Measurements from ENCODE around the gene DOCK7.
"Not testable (repeated sequence)": the region's sequence is repeated elsewhere in the genome, so short reads cannot be mapped to it uniquely, and the experiment has no call there.

The DOCK7 gene

DNA sequence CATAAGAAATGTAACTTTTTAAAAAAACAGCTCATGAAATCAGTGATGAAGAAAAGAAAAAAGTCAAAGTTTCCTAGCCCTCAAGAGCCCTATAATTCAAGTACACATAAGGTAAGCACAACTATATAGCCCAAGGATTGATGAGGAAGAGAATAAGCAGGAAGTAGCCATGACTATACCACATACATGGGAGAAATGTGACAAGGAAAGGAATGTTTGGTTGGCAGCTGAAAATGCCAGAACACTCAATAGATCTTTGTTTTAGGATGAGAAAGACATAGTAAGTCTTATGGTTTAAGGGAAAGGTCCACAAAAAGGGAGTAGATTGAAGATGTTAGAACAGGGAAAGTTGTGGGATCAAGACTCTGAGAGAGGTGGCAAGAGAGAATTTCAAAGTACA is 5.7 kb downstream of the DOCK7 start:
- DNase-seq (ENCODE audit: low spot score in 2 of 2) (no peak), ATAC-seq (ENCODE audit: low read depth) (no peak)
- H3K4me1 Mint-ChIP-seq: peaks cover 6% of the 10 kb centered on the region
- H3K27ac Mint-ChIP-seq: no peak overlapping the region
- H3K27me3 Mint-ChIP-seq: no peaks in the 10 kb centered on the region
- no peak overlapping the region for H3K4me3 Mint-ChIP-seq
- H3K9me3 Mint-ChIP-seq: peaks cover 1% of the 10 kb centered on the region
- H3K36me3 Mint-ChIP-seq: peaks cover 2% of the 10 kb centered on the region

DNA sequence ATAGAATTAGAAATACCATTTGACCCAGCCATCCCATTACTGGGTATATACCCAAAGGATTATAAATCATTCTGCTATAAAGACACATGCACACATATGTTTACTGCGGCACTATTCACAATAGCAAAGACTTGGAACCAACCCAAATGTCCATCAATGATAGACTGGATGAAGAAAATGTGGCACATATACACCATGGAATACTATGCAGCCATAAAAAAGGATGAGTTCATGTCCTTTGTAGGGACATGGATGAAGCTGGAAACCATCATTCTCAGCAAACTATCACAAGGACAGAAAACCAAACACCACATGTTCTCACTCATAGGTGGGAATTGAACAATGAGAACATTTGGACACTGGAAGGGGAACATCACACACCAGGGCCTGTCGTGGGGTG is 7.2 kb downstream of the DOCK7 start:
- H3K27ac Mint-ChIP-seq: not testable (repeated sequence)

DNA sequence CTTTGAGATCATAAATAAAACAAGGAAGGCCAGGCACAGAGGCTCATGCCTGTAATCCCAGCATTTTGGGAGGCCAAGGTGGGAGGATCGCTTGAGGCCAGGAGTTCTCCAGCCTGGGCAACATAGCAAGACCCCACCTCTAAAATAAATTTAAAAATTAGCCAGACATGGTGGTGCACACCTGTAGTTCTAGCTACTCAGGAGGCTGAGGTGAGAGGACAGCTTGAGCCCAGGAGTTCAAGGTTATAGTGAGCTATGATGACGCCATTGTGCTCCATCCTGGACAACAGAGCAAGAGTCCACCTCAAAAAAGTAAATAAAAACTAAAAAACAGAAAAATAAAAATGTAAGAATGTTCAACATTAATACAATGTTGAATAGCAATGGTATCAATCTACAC is 10.4 kb downstream of the DOCK7 start:
- not testable (repeated sequence) for H3K4me3 Mint-ChIP-seq; H3K9me3 Mint-ChIP-seq; DNase-seq (ENCODE audit: low spot score in 2 of 2); H3K36me3 Mint-ChIP-seq; H3K4me1 Mint-ChIP-seq; H3K27ac Mint-ChIP-seq; ATAC-seq (ENCODE audit: low read depth); H3K27me3 Mint-ChIP-seq

More for the DNA sequence above, 7.2 kb downstream of the DOCK7 start:
- not testable (repeated sequence) for H3K27me3 Mint-ChIP-seq; H3K36me3 Mint-ChIP-seq; H3K9me3 Mint-ChIP-seq; DNase-seq (ENCODE audit: low spot score in 2 of 2); H3K4me3 Mint-ChIP-seq; ATAC-seq (ENCODE audit: low read depth); H3K4me1 Mint-ChIP-seq

DNA sequence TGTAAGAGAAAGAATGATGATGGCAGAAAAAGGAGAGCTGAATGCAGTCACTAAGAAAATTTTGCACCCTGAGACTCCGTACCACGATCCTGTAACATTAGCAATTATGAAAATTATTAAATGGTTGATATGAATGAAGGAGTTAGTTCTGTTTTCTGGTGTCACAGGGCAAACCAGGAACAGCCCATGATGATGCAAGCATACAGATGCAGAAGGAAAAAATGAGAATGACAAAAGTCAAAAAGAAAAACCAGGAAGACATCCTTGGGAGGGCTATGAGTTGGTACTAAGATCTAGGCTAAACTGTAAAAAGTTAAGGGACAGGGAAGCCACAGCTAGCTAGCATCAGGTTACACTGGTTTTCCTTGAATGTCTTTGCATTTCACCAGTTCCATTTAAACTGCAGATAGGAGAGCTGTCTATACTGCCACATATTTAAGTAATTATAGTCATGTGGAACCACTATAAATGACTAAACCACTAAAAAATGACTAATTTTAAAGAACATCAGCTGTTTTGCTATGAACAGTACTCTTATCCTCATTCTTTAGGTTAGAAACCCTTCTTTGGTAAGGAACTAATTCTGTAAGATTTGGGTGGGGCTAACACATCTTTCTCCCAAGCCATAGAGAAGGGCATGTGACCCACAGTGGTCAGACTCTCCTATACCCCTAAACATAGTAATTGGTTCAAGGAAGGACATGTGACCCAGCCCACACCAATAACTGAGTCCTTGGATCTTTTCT is 11.4 kb downstream of the DOCK7 start:
- Mint-ChIP-seq H3K36me3 (peaks cover 5% of the 10 kb centered on the region), H3K27ac (no peak overlapping the region), H3K4me3 (no peak overlapping the region), H3K9me3 (peaks cover 1% of the 10 kb centered on the region), H3K4me1 (peaks cover 4% of the 10 kb centered on the region), H3K27me3 (no peaks in the 10 kb centered on the region)
- DNase-seq (ENCODE audit: low spot score in 2 of 2) (no peak), ATAC-seq (ENCODE audit: low read depth) (no peak)

DNA sequence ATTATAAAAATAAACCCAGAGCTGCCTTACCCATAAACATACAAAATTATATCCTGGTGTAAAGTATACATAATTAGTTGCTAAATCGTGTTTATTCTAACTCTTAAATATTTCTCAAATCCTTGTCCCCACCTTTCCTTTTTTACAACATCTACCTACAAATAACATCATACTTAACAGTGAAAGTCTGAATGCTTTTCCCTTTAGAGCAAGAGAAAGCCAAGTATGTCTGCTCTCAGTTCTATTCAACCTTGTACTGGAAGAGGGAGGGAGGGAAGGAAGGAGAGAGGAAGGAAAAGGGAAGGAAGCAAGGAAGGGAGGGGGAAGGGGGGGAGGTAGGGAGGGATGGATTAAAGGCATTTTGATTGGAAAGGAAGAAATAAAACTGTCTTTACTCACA is 14.6 kb downstream of the DOCK7 start:
- H3K27ac Mint-ChIP-seq: no peak overlapping the region
- peaks cover 6% of the 10 kb centered on the region for H3K4me1 Mint-ChIP-seq
- ATAC-seq (ENCODE audit: low read depth): no peak
- DNase-seq (ENCODE audit: low spot score in 2 of 2): no peak
- peaks cover 3% of the 10 kb centered on the region for H3K36me3 Mint-ChIP-seq
- H3K9me3 Mint-ChIP-seq: no peaks in the 10 kb centered on the region
- H3K4me3 Mint-ChIP-seq: no peak overlapping the region
- H3K27me3 Mint-ChIP-seq: no peaks in the 10 kb centered on the region

DNA sequence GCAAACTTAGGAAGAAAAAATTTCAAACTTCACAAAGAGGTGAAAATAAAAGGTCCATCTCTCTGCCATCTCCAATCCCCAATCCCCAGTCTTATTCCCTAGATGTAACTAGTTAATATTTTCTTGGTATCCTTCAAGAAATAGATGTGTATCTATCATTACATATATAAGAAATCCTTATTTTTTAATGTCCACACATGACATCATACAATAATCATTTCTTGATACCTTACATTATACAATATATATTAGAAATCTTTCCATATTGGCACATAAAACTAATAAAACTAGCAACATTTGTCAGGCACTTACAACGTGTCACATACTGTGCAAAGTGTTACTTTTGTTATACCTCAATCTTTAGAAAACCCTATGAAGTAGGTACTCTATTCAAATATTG is 16.2 kb downstream of the DOCK7 start:
- H3K4me3 Mint-ChIP-seq: no peak overlapping the region

DNA sequence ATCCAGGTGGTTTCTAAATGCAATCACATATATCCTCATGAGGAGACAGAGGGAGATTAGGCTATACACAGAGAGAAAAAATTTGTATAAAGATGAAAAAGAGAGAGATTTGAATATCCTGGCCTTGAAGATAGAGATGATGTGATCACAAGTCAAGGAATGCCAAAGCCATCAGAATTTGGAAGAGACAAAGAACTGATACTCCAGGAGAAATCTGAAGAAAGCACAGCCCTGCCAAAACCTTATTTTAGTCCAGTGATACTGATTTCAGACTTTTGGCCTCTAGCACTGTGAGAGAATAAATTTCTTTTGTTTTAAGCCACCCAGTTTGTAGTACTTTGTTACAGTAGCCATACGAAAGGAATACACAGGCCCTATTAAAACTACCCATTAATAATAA is 33.4 kb downstream of the DOCK7 start:
- no peaks in the 10 kb centered on the region for H3K27me3 Mint-ChIP-seq
- ATAC-seq (ENCODE audit: low read depth): no peak
- peaks cover 14% of the 10 kb centered on the region for H3K36me3 Mint-ChIP-seq

More for the DNA sequence above, 16.2 kb downstream of the DOCK7 start:
- Mint-ChIP-seq H3K27ac (no peak overlapping the region), H3K27me3 (no peaks in the 10 kb centered on the region), H3K4me1 (peaks cover 8% of the 10 kb centered on the region), H3K9me3 (no peaks in the 10 kb centered on the region), H3K36me3 (peaks cover 3% of the 10 kb centered on the region)
- DNase-seq (ENCODE audit: low spot score in 2 of 2) (no peak), ATAC-seq (ENCODE audit: low read depth) (no peak)

DNA sequence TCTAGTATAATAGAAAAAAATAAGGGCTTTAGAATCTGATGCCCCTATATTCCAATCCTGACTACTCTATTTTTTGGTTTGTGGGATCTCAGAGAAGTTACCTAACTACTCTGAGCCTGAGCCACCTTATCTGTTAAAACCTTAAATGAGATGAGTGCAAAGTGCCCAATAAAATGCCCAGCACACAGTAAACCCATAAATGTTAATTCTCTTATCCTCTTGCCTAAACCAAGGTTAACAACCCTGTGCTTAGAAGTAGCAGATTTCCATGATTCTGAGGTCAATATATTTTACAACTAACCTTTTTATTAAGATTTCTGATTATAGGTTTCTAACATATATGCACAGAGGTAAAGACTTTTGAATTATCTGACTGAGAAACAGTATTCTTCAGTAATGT is 35.8 kb downstream of the DOCK7 start:
- Mint-ChIP-seq H3K27ac (no peak overlapping the region), H3K36me3 (peaks cover 14% of the 10 kb centered on the region), H3K27me3 (no peaks in the 10 kb centered on the region), H3K4me3 (no peak overlapping the region), H3K4me1 (no peaks in the 10 kb centered on the region), H3K9me3 (no peaks in the 10 kb centered on the region)
- no peak for DNase-seq (ENCODE audit: low spot score in 2 of 2)
- no peak for ATAC-seq (ENCODE audit: low read depth)

More for the DNA sequence above, 33.4 kb downstream of the DOCK7 start:
- peaks cover 3% of the 10 kb centered on the region for H3K4me1 Mint-ChIP-seq
- no peaks in the 10 kb centered on the region for H3K9me3 Mint-ChIP-seq
- H3K4me3 Mint-ChIP-seq: no peak overlapping the region
- DNase-seq (ENCODE audit: low spot score in 2 of 2): no peak
- H3K27ac Mint-ChIP-seq: no peak overlapping the region

DNA sequence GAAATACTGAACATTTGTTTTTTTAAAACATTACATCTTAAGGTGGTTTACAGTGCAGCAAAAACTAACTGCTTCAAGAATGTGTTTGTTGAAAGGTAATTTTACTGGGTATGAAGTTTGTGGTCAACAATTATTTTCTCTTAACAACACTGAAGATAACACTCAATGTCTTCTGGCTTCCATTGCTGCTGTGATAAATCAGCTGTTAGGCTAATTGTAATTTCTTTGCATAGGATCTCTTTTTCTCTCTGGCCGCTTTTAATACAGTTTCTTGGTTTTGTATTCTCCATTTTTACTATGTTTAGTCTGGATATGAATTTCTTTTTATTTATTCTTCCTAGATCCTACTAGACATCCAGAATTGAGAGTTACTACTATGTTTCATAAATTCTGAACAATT is 44.9 kb downstream of the DOCK7 start:
- Mint-ChIP-seq H3K4me3 (no peak overlapping the region), H3K36me3 (peaks cover 26% of the 10 kb centered on the region), H3K27ac (no peak overlapping the region), H3K27me3 (no peaks in the 10 kb centered on the region), H3K4me1 (no peaks in the 10 kb centered on the region), H3K9me3 (no peaks in the 10 kb centered on the region)
- ATAC-seq (ENCODE audit: low read depth) (no peak), DNase-seq (ENCODE audit: low spot score in 2 of 2) (no peak)

DNA sequence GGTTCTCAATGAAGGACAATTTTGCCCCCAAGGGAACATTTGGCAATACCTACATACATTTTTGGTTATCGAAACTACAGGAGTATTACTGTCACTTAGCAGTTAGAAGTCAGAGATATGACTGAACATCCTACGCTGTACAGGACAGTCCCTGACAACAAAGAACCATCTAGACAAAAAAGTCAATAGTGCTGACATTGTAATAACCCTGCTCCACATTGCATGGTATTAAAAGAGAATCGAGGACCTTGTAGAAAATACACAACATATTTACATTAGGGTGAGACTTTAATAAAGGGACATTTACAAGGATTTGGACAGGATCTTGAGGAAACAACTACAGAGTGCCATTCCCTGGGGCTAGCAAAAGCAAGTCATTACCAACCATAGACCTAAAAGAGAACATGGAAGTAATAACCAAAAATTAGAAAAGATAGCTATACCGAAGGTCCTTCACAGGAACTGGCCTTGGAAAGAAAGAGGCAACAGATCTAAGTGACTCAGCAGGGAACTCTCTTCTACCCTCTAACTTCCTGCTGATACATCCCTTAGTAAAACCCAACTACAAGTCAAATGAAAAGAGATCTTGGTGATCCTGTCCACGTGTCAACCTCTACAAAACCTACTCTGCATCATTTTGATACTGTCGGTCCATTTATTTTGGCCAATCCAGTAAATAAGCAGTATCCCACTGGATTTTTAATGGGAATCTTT is 50.6 kb downstream of the DOCK7 start:
- no peak for ATAC-seq (ENCODE audit: low read depth)
- no peak overlapping the region for H3K27ac Mint-ChIP-seq

DNA sequence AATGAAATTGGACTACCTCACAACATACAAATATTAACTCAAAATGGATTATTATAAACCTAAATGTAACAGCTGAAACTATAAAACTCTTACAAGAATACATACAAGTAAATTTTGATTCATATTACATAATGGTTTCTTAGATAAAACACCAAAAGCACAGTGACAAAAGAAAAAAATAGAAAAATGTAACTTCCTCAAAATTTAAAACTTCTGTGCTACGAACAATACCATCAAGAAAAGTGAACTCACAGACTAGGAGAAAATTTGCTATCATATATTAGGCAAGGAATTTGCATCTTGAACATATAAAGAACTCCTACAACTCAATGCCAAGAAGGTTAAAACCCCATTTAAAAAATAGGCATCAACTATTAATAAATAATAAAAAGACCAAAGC is 59.7 kb downstream of the DOCK7 start:
- Mint-ChIP-seq H3K27me3 (no peaks in the 10 kb centered on the region), H3K9me3 (peaks cover 1% of the 10 kb centered on the region), H3K4me3 (no peak overlapping the region), H3K4me1 (peaks cover 11% of the 10 kb centered on the region), H3K27ac (no peak overlapping the region), H3K36me3 (peaks cover 20% of the 10 kb centered on the region)
- no peak for DNase-seq (ENCODE audit: low spot score in 2 of 2)
- ATAC-seq (ENCODE audit: low read depth): no peak

More for the DNA sequence above, 50.6 kb downstream of the DOCK7 start:
- no peak for DNase-seq (ENCODE audit: low spot score in 2 of 2)
- H3K4me1 Mint-ChIP-seq: no peaks in the 10 kb centered on the region
- H3K36me3 Mint-ChIP-seq: peaks cover 19% of the 10 kb centered on the region
- no peaks in the 10 kb centered on the region for H3K27me3 Mint-ChIP-seq
- H3K9me3 Mint-ChIP-seq: peaks cover 3% of the 10 kb centered on the region
- H3K4me3 Mint-ChIP-seq: no peak overlapping the region

DNA sequence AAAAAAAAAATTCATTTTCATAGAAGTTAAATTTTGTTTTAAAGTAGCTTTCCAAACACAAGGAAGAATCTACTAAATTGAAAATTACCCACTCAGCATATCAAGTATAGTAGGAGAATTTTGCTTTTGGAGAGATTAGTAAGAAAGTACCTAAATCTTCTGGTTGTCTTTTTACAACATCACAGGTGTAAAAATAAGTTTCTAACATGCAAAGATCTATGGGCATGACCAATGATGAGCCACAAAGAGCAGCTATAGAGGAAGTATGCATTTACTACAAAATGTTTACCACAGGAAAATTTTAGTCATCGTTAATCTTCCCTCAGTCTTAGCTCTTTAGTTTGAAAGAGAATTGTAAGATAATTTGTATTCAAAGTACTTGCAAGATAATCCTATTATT is 62.8 kb downstream of the DOCK7 start:
- peaks cover 11% of the 10 kb centered on the region for H3K4me1 Mint-ChIP-seq
- H3K9me3 Mint-ChIP-seq: no peaks in the 10 kb centered on the region
- DNase-seq (ENCODE audit: low spot score in 2 of 2): no peak
- H3K36me3 Mint-ChIP-seq: peaks cover 10% of the 10 kb centered on the region
- ATAC-seq (ENCODE audit: low read depth): peak; percentile 64
- H3K4me3 Mint-ChIP-seq: peak overlapping the region; percentile 27
- no peaks in the 10 kb centered on the region for H3K27me3 Mint-ChIP-seq
- peak overlapping the region; percentile 35 for H3K27ac Mint-ChIP-seq

DNA sequence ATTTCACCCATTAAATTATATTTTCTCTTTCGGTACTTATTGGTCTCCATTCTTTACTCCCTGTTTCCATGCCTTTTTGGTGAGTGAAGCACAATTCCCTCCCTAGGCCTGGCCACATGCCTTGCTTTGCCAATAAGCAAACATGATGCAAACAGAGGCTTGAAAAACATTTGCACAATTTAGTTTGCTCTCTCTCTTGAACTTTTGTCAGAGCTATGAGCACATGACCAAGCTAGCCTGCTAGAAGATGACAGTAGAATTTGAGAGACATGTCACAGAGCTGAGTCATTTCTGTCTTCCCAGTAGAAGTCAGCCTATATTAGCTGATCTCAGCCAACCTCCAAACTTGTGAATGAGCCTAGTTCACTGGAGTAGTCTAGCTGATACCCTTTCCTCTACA is 66.3 kb downstream of the DOCK7 start:
- DNase-seq (ENCODE audit: low spot score in 2 of 2): no peak
- no peak overlapping the region for H3K27ac Mint-ChIP-seq
- peaks cover 14% of the 10 kb centered on the region for H3K36me3 Mint-ChIP-seq
- H3K4me3 Mint-ChIP-seq: no peak overlapping the region
- ATAC-seq (ENCODE audit: low read depth): no peak
- no peaks in the 10 kb centered on the region for H3K9me3 Mint-ChIP-seq
- no peaks in the 10 kb centered on the region for H3K27me3 Mint-ChIP-seq
- H3K4me1 Mint-ChIP-seq: peaks cover 4% of the 10 kb centered on the region

DNA sequence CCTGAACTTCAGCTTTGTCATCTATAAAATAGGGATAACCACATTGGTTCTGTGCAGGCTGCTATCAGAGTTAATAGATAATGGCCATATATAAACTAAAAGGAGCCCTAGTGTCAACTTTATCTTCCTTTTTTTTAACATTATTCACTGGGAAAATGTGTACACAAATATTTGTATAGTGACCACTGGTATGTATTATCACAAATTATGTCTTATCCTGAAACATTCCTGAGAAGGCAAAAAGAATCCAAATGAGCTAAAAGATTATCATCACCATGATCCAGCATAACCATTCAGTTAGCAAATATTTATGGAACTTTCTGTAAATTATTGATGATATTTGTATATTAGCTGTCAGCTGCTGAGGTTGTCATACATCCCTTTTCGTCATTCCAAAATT is 74.3 kb downstream of the DOCK7 start:
- Mint-ChIP-seq H3K27me3 (no peaks in the 10 kb centered on the region), H3K4me1 (peaks cover 10% of the 10 kb centered on the region), H3K27ac (peak overlapping the region; percentile 70), H3K36me3 (peaks cover 2% of the 10 kb centered on the region), H3K4me3 (peak overlapping the region; percentile 77), H3K9me3 (no peaks in the 10 kb centered on the region)
- DNase-seq (ENCODE audit: low spot score in 2 of 2) (no peak), ATAC-seq (ENCODE audit: low read depth) (no peak)

DNA sequence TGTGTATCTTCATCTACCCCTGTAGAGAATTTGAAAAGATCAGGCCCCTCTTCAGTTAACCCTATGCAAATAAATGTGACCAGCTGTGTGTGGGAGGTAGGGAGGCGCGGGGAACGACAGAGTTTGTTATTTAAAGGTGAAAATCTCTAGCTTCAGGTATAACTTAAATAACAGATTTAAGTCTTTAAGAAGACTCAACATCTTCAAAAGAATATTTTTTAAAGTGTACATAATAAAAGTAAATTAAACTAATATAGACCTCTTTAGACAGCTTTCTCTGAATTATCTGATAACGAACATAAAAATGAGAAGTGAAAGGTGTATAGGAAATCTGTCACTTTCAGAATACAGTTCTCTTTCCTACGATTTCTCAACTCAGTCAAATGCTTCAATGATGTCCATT is 74.9 kb downstream of the DOCK7 start:
- ATAC-seq (ENCODE audit: low read depth) (peak; percentile 92), DNase-seq (ENCODE audit: low spot score in 2 of 2) (no peak)
- Mint-ChIP-seq H3K4me3 (peak overlapping the region; percentile 77), H3K27me3 (no peaks in the 10 kb centered on the region), H3K4me1 (peaks cover 10% of the 10 kb centered on the region), H3K9me3 (no peaks in the 10 kb centered on the region), H3K27ac (peak overlapping the region; percentile 70), H3K36me3 (peaks cover 2% of the 10 kb centered on the region)
